ENCODE measurements around the gene C16orf74.

The C16orf74 gene

GRCh38 chr16:85757341-85757822, 6.5 kb upstream of the C16orf74 start:
- no peak overlapping the region for H3K4me3 ChIP-seq (ENCODE audit: low read depth, low read length)
- DNase-seq (ENCODE audit: low read depth), result no peak

GRCh38 chr16:85755929-85756768, 5.3 kb upstream of the C16orf74 start:
- no peak for DNase-seq (ENCODE audit: low read depth)
- TF ChIP-seq MAX (IDR thresholded peaks at IDR 0.05; ENCODE audit: low read depth, low read length), result no peak
- H3K4me3 ChIP-seq (ENCODE audit: low read depth, low read length), result no peak overlapping the region

More at GRCh38 chr16:85757341-85757822, 6.5 kb upstream of the C16orf74 start:
- no peak for TF ChIP-seq POLR2A (IDR thresholded peaks at IDR 0.05; ENCODE audit: extremely low read depth, insufficient read length)
- TF ChIP-seq CTCF (IDR thresholded peaks at IDR 0.05; ENCODE audit: low read depth, low read length), result no peak
- TF ChIP-seq MAX (IDR thresholded peaks at IDR 0.05; ENCODE audit: low read depth, low read length), result no peak
- TF ChIP-seq MYC (IDR thresholded peaks at IDR 0.05; ENCODE audit: low read depth, low read length), result no peak

GRCh38 chr16:85754413-85754812, 3.5 kb upstream of the C16orf74 start:
- TF ChIP-seq POLR2A (IDR thresholded peaks at IDR 0.05; ENCODE audit: extremely low read depth, insufficient read length) (no peak), MAX (IDR thresholded peaks at IDR 0.05; ENCODE audit: low read depth, low read length) (no peak), CTCF (IDR thresholded peaks at IDR 0.05; ENCODE audit: low read depth, low read length) (no peak), MYC (IDR thresholded peaks at IDR 0.05; ENCODE audit: low read depth, low read length) (no peak)
- H3K4me3 ChIP-seq (ENCODE audit: low read depth, low read length), result no peak overlapping the region
- DNase-seq (ENCODE audit: low read depth), result peak; percentile 89

GRCh38 chr16:85753976-85754375, 3.1 kb upstream of the C16orf74 start:
- TF ChIP-seq MAX (IDR thresholded peaks at IDR 0.05; ENCODE audit: low read depth, low read length) (no peak), CTCF (IDR thresholded peaks at IDR 0.05; ENCODE audit: low read depth, low read length) (no peak), POLR2A (IDR thresholded peaks at IDR 0.05; ENCODE audit: extremely low read depth, insufficient read length) (no peak), MYC (IDR thresholded peaks at IDR 0.05; ENCODE audit: low read depth, low read length) (no peak)
- H3K4me3 ChIP-seq (ENCODE audit: low read depth, low read length), result no peak overlapping the region
- DNase-seq (ENCODE audit: low read depth), result no peak

- H3K4me3 ChIP-seq (ENCODE audit: low read depth, low read length), result no peak overlapping the region
- TF ChIP-seq POLR2A (IDR thresholded peaks at IDR 0.05; ENCODE audit: extremely low read depth, insufficient read length), result no peak
- no peak for TF ChIP-seq CTCF (IDR thresholded peaks at IDR 0.05; ENCODE audit: low read depth, low read length)
- no peak for TF ChIP-seq MYC (IDR thresholded peaks at IDR 0.05; ENCODE audit: low read depth, low read length)
- no peak for TF ChIP-seq MAX (IDR thresholded peaks at IDR 0.05; ENCODE audit: low read depth, low read length)
- DNase-seq (ENCODE audit: low read depth), result no peak
Measured at GRCh38 chr16:85753559-85753958, 2.7 kb upstream of the C16orf74 start.

All from NB4 (cell line).